GM21381 (cell line): ENCODE measurements around the gene SLIT3.
A peak's percentile ranks its signal among the peaks of the same experiment; 100 is the strongest.

Source experiments
- ATAC-seq: cut with Tn5 transposase; IDR thresholded peaks from one replicate; pipeline ENCODE4 v1.9.1; 2021; ENCODE audit warnings: mild to moderate bottlenecking, moderate library complexity; ENCODE audit not compliant: unreplicated experiment

SLIT3 gene

GRCh38 chr5:168696611-168697010 is 604.3 kb downstream of the SLIT3 start:
- ATAC-seq = no peak

- no peak for ATAC-seq
Observed at GRCh38 chr5:168695301-168695835, 605.6 kb downstream of the SLIT3 start.

GRCh38 chr5:168694289-168694688 is 606.6 kb downstream of the SLIT3 start:
- no peak for ATAC-seq

GRCh38 chr5:168693883-168694282 is 607.1 kb downstream of the SLIT3 start:
- no peak for ATAC-seq

DNA sequence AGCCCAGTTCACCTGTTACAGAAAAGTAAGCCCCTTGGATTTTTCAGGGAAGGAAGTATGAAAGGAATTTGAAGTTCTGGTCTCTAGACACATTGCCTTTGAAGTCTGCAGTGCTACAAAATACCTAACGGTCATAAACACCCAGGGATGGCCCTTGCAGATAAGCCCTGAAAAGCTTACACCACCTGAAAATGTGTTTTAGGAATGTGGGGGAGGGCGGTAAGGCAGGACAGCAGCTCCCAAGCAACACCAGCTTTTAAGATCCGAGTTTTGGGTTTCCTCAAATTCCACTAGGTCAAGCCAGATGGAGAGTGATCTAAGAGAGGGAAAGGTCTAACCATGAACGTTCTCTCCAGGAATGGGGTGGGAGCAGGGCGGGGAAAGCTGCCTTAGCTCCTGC is 607.6 kb downstream of the SLIT3 start:
- ATAC-seq = no peak

- ATAC-seq = no peak
Observed at GRCh38 chr5:168691891-168692290, 609.0 kb downstream of the SLIT3 start.

DNA sequence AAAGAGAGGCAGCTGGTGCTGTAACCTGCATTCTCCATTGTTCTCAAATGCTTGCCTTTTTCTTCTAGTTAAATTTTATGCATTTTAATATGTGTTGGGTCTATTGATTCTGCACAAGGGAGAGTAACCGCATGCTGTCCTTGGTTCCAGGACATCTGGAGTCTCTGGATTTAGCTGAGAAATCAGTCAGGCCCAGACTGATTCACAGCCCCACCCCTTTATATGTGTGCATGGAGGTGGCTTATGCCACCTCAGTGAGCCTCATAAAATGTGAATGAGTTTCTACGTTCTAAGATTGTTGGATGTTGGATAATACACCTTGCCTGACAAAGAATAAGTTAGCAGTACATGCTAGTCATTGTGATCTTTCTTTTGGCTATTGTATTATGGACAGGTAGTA is 611.7 kb downstream of the SLIT3 start:
- ATAC-seq = no peak

GRCh38 chr5:168686837-168687236 is 614.1 kb downstream of the SLIT3 start:
- ATAC-seq = no peak

GRCh38 chr5:168685566-168685965 is 615.4 kb downstream of the SLIT3 start:
- ATAC-seq = no peak

GRCh38 chr5:168683927-168684295 is 617.0 kb downstream of the SLIT3 start:
- ATAC-seq = no peak

- ATAC-seq = no peak
Observed at GRCh38 chr5:168683247-168683926, 617.6 kb downstream of the SLIT3 start.

DNA sequence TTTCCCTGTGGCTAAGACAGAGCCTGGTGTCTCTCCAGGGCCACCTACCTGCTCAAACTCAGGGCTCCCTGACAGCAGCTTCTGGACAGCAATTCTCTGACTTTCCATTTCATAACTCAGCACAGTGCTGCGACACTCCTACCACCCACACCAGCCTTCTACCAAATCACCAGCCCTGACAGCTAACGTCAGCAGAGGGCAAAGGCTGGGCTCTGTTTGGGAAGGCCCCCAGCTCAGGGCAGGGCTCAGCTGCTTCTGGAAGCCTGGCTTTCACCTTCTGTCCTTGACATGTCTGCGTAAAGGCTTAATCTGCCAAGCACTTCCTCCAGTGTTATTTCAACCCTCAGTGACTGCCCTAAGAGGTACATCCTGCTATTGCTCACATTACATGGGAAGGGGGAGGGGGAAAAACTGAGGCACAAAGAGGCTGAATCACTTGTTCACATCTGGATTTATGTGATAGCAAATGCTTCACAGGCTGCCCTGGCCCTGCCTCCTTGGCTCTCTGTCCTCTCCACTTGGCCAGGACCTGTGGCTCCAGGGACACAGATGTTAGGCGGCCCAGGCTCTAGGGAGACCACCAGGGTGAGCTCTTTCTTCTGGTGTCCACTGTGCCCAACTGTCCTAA is 619.3 kb downstream of the SLIT3 start:
- ATAC-seq = no peak

DNA sequence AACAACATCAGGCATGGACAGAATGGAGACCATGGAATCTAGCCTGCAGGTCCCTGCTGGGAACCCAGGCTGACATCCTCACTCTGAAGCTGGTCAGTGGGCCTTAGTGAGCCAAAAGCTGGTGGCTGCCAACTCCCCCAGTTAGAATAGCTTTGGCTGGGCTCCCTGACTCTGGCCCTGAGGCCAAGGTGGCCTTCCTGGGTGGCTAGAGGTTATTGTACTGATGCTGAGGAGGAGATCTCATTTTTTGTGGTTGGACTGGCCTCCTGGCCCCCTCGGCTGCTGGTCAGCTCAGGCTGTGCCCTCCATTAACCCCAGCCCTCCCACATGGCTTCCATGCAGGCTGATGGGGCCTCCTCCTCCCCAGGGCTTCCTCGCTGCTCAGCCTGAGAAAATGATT is 620.5 kb downstream of the SLIT3 start:
- ATAC-seq = no peak

- ATAC-seq = peak; percentile 66
Observed at GRCh38 chr5:168679515-168679920, 621.4 kb downstream of the SLIT3 start.

DNA sequence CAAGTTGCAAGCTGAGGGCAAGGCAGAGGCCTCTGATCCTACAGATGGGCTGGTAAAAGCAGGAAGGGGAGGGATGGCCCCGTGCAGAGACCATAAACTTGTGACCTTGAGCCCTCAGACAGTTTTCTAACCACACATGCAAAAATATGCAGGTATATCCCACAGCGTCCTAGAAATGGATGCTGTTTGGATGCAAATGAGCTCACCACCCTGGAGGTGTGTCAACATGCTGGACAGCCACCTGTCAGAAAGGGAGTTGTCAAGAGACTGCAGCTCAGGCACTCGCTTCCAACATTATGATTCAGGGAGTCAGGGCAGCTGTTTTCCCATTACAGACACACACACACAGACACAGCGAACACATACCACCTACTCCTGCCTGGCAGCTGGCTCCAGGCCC is 624.4 kb downstream of the SLIT3 start:
- ATAC-seq = no peak

- no peak for ATAC-seq
Observed at GRCh38 chr5:168675883-168676408, 625.0 kb downstream of the SLIT3 start.

DNA sequence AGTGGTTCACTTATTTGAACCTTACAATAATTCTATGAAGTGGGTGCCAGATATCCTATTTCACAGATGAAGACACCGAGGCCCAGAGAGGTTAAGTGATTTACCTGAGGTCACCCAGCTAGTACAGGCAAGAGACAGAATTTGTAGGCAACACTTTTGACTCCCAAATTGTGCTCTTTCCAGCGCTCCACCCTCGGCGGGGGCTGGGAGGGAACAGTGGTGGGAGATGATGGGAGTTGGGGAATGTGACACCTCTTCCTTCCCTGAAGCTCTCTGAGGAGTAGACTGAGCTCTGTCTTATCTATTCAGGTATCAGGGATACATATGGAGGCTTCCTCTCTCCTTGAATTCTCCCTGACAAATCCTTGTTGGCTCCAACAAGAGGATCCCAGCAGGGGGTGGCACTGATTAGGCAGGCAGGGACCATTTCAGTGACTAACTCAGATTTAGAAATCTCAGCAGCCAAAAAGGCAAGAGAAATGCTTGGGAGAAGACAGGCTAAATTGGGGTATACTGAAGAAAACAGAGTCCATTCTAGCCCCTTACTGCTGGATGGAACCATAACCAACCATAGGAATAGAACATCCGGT is 626.0 kb downstream of the SLIT3 start:
- ATAC-seq = no peak

DNA sequence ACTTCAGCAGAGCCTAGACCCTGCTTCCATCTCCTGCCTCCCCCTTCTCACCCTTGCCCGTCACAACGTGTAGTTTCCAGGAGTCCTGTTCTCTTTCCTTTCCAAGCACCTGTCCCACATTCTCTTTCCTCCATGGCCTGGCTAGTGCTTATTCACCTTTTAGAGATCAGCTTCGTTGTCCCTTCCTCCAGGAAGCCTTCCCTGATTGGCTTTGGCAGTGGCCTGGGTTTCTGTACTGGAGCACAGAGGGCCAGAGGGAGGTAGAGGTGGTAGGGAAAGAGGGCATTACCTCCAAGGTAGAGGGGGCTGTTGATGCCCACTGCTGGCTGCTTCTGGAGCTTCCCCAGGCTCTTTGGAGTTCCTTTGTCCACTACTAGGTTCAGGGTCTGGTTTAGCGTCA is 628.1 kb downstream of the SLIT3 start:
- ATAC-seq = no peak

DNA sequence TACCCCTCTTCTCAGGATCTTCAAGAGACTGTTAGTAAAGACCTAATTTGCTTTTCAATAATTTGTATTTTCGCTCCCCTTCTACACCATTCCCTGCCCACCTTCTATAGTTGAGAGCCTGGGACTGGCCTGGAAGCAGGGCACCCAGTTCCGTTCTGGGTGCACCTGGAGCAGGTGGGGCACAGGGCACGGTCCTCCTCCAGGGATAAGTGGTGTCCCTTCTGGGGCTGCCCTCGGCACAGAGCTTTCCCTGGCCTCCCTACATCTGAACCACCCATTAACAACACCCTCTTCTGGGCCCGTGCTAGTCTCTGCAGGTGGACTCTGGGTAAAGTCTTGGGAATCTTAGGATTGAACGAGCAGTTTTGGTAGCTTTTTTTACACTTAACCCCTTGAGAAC is 628.9 kb downstream of the SLIT3 start:
- ATAC-seq = no peak

GRCh38 chr5:168670881-168671575 is 629.9 kb downstream of the SLIT3 start:
- no peak for ATAC-seq

DNA sequence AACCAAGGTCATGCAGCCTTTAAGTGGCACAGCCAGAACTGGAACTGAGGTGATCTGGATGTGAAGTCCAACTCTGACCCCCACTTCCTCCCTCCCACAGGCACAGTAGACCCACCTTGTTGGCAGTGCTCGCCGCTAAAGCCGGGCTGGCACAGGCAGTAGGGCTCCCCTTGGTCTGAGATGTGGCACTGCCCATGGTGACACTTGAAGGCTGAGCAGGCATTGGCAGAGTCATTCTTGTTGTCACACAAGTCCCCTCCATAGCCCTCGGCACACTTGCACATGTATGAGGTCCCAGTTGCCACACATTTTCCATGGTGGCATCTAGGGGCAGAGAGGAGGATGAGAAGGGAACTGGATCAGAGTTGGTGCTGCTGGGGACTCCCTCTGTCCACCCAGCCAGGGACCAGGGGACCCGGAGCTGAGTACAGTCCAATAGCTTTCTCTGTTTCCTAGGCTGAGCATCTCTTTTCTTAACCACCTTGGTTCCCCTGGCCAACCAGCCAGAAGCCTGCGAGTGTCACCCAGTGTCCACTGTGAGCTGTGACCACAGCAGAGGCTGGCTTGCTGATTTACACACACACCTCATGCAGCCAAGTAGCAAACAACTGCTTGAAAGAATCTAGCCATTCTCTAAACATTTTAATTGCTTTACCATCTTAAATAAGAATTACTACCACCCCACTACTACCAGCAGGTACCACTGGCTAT is 631.1 kb downstream of the SLIT3 start:
- no peak for ATAC-seq
